Kidney epithelial cell (primary cell): ENCODE results near the gene ARHGAP45. TPM values are rescaled to one million over a fixed set of nuclear protein-coding genes. Genes with fewer than 3 reads are reported as not detected.

Source experiments
- DNase-seq: peaks from one replicate; pipeline ENCODE4 v3.0.0-alpha.2; 2010; ENCODE audit warnings: low read depth
- H3K27me3 ChIP-seq: 2 replicates; pipeline ENCODE4 v1.6.0; 2011; ENCODE audit warnings: low read length; ENCODE audit not compliant: control insufficient read depth, insufficient read depth
- H3K36me3 ChIP-seq: 2 replicates; pipeline ENCODE4 v1.5.1; 2011; ENCODE audit warnings: low read length; ENCODE audit not compliant: control insufficient read depth, insufficient read depth
- H3K4me3 ChIP-seq: 2 replicates; pipeline ENCODE4 v1.5.1; 2011; ENCODE audit warnings: low read depth, mild to moderate bottlenecking, control low read depth, low read length
- CTCF ChIP-seq: IDR thresholded peaks from 2 replicates; pipeline ENCODE4 v1.5.1; 2011; ENCODE audit warnings: mild to moderate bottlenecking, moderate library complexity, low read length, control low read depth, inconsistent platforms; ENCODE audit not compliant: insufficient read depth, poor library complexity, severe bottlenecking
- total RNA-seq: library from RNA; depleted of rRNA; stranded (reverse); fragments of >200 nt; gene quantifications from 2 replicates; pipeline ENCODE4 v1.2.3, GENCODE V29; 2015

Gene ARHGAP45
- total RNA-seq, 1 donor from 2014 or later = 4.2 TPM

DNA sequence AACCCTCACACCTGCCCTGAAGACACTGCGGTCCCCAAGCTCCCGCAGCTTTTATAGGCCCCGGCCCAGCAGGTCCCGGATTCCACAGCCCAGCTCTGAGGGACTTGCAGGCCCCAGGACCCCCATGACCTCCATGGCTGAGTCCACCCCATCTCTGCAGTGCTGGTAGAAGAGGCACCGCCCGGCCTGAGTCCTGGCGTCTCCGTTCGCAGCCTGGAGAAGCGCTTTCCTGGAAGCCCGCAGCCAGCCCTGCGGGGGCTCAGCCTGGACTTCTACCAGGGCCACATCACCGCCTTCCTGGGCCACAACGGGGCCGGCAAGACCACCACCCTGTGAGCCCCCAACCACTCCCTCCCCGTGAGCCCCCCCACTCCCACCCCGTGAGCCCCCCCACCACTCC lies 17.9 kb upstream of the ARHGAP45 start:
- Histone ChIP-seq H3K36me3 (no peaks in the 10 kb centered on the region), H3K27me3 (no peaks in the 10 kb centered on the region), H3K4me3 (no peak overlapping the region)
- no peak for DNase-seq
- TF ChIP-seq CTCF = no peak

DNA sequence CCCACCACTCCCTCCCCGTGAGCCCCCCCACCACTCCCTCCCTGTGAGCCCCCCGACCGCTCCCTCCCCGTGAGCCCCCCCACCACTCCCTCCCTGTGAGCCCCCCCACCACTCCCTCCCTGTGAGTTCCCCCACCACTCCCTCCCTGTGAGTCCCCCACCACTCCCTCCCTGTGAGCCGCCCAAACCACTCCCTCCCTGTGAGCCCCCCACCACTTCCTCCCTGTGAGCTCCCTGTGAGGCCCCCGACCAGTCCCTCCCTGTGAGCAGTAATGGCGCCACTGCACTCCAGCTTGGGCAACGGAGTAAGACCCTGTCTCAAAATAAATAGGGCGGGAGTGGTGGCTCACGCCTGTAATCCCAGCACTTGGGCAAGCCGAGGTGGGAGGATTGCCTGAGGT lies 17.2 kb upstream of the ARHGAP45 start:
- H3K36me3 ChIP-seq = peaks cover under 1% of the 10 kb centered on the region
- DNase-seq = no peak
- H3K27me3 ChIP-seq = no peaks in the 10 kb centered on the region
- no peak for TF ChIP-seq CTCF
- no peak overlapping the region for H3K4me3 ChIP-seq

DNA sequence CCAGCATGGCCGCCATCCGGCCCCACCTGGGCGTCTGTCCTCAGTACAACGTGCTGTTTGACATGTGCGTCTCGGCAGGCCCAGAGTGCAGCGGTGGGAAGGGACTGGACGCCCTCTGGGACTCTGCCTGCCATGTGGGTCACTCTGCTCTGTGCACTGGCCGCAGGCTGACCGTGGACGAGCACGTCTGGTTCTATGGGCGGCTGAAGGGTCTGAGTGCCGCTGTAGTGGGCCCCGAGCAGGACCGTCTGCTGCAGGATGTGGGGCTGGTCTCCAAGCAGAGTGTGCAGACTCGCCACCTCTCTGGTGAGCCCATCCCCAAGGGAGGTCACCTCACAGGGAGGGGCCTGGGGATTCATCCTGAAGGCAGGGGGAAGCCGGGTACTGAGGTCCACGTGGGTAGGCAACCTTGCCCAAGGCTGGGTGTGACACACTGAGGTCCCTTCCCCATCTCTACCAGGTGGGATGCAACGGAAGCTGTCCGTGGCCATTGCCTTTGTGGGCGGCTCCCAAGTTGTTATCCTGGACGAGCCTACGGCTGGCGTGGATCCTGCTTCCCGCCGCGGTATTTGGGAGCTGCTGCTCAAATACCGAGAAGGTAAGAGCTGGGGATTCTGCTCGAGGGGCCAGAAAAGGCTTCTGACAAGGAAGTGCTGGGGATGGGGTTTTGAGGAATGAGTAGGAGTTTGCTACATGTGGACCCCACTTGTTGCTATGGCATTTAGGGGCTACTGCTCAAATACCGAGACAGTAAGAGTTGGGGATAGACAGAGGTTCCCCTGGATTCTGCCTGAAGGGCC lies 15.8 kb upstream of the ARHGAP45 start:
- peaks cover 1% of the 10 kb centered on the region for H3K36me3 ChIP-seq
- DNase-seq = no peak
- no peaks in the 10 kb centered on the region for H3K27me3 ChIP-seq
- no peak for TF ChIP-seq CTCF
- no peak overlapping the region for H3K4me3 ChIP-seq

- Histone ChIP-seq H3K27me3 (no peaks in the 10 kb centered on the region), H3K36me3 (peaks cover 1% of the 10 kb centered on the region), H3K4me3 (no peak overlapping the region)
- TF ChIP-seq CTCF = no peak
- DNase-seq = no peak
Measured at GRCh38 chr19:1051791-1052190, 15.2 kb upstream of the ARHGAP45 start.

- Histone ChIP-seq H3K36me3 (peaks cover 1% of the 10 kb centered on the region), H3K27me3 (no peaks in the 10 kb centered on the region), H3K4me3 (no peak overlapping the region)
- TF ChIP-seq CTCF = no peak
- DNase-seq = no peak
Measured at GRCh38 chr19:1052349-1052975, 14.5 kb upstream of the ARHGAP45 start.
